Measurements from ENCODE around the gene DUS1L. TPM values are rescaled to one million over a fixed set of nuclear protein-coding genes. Genes with fewer than 3 reads are reported as not detected.

DUS1L gene
- total and polyA plus RNA-seq, 9 donors, result 15.0 to 72.4 (median 62.5) TPM

DNA sequence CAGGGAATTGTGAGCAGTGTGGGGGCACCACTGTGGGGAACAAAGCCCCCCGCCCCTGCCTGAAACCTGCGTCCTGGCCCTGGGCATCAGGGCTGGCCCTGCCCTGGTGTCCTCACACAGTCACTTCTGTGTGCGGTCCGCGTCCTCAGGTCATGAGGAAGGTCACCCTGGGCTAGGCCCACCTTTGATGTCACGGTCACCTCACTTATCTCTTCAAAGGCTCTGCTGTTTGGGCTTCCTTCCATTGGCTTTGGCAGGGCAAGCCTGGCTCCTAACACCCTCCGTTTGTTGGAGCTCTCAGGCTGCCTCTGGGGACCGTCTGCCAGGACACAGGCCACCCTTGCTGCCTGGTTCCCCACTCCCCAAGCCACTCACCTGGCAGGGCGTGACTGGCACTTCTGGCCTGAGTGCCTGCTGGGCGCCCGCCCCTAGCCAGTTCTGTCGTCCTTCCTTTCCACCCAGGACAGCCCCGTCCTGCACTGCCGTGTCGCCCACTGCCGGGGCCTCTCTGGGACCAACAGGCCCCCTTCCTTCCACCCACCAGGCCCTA lies 51.8 kb downstream of the DUS1L start:
- 91 to 94% (median 92%) methylated on average over 16 of the region's 16 CpGs for WGBS, 3 donors
- DNase-seq, result no peak
- intact Hi-C loops (cut with DNase I), result no loop called here
- Histone ChIP-seq H3K27me3 (no peaks in the 10 kb centered on the region), H3K4me3 (no peak overlapping the region), H3K27ac (no peak overlapping the region), H3K4me1 (ENCODE audit: insufficient read depth) (no peaks in the 10 kb centered on the region), H3K9me3 (no peaks in the 10 kb centered on the region), H3K36me3 (no peaks in the 10 kb centered on the region)
- TF ChIP-seq POLR2A (IDR thresholded peaks at IDR 0.05) (no peak), EP300 (IDR thresholded peaks at IDR 0.05) (no peak)
- TF ChIP-seq, protein P1, sequence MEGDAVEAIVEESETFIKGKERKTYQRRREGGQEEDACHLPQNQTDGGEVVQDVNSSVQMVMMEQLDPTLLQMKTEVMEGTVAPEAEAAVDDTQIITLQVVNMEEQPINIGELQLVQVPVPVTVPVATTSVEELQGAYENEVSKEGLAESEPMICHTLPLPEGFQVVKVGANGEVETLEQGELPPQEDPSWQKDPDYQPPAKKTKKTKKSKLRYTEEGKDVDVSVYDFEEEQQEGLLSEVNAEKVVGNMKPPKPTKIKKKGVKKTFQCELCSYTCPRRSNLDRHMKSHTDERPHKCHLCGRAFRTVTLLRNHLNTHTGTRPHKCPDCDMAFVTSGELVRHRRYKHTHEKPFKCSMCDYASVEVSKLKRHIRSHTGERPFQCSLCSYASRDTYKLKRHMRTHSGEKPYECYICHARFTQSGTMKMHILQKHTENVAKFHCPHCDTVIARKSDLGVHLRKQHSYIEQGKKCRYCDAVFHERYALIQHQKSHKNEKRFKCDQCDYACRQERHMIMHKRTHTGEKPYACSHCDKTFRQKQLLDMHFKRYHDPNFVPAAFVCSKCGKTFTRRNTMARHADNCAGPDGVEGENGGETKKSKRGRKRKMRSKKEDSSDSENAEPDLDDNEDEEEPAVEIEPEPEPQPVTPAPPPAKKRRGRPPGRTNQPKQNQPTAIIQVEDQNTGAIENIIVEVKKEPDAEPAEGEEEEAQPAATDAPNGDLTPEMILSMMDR (IDR thresholded peaks at IDR 0.05), result no peak

- WGBS, 3 donors, result 63 to 67% (median 64%) methylated on average over 21 to 22 of the region's 22 CpGs
These were observed 52.3 kb downstream of the DUS1L start for GRCh38 chr17:82013341-82013740.

DNA sequence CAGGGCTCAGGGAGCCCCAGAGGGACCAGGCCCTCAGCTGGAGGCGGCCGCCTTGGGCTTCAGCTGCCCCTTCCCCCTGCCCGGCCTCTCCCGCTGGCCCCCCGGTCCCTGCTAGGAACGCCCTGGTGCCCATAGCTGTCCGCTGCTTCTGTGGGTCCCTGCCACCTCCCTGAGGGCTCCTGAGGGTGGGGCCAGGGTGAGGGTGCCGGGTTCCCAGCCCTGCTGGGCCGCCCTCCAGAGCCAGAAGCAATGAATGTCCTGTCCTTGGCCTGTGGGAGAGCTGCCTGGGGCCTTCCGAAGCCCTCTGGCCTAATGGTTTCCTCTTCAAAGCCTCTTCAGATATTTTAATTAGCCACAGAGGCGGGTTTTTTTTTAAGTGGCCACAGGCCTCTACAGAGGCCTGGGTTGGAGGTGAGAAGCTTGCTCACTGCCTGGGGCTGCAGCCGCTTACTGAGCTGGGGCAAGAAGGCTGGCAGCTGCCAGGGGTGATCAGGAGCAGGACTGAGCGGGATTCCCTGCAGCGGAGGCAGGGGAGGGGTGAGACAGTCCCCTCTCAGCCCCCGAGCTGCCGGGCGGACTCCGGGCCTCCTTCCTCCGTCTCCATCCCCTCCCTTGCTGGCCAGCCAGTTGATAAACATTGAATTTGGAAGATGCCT lies 52.8 kb downstream of the DUS1L start:
- TF ChIP-seq POLR2A (IDR thresholded peaks at IDR 0.05), result no peak
- no peak for TF ChIP-seq EP300 (IDR thresholded peaks at IDR 0.05)
- TF ChIP-seq, protein P1 (IDR thresholded peaks at IDR 0.05), result no peak
- Histone ChIP-seq H3K27ac (no peak overlapping the region), H3K4me1 (ENCODE audit: insufficient read depth) (no peaks in the 10 kb centered on the region), H3K4me3 (no peak overlapping the region), H3K9me3 (no peaks in the 10 kb centered on the region), H3K27me3 (no peaks in the 10 kb centered on the region), H3K36me3 (no peaks in the 10 kb centered on the region)
- no peak for DNase-seq
- intact Hi-C loops (cut with DNase I), result no loop called here
- WGBS, 3 donors, result 65 to 81% (median 76%) methylated on average over 11 to 19 of the region's 19 CpGs

More at GRCh38 chr17:82013341-82013740, 52.3 kb downstream of the DUS1L start:
- Histone ChIP-seq H3K36me3 (no peaks in the 10 kb centered on the region), H3K27me3 (no peaks in the 10 kb centered on the region), H3K27ac (no peak overlapping the region), H3K4me3 (no peak overlapping the region), H3K9me3 (no peaks in the 10 kb centered on the region), H3K4me1 (ENCODE audit: insufficient read depth) (no peaks in the 10 kb centered on the region)
- no peak for TF ChIP-seq POLR2A (IDR thresholded peaks at IDR 0.05)
- TF ChIP-seq, protein P1 (IDR thresholded peaks at IDR 0.05), result no peak
- no peak for TF ChIP-seq EP300 (IDR thresholded peaks at IDR 0.05)
- intact Hi-C loops (cut with DNase I), result no loop called here
- no peak for DNase-seq

DNA sequence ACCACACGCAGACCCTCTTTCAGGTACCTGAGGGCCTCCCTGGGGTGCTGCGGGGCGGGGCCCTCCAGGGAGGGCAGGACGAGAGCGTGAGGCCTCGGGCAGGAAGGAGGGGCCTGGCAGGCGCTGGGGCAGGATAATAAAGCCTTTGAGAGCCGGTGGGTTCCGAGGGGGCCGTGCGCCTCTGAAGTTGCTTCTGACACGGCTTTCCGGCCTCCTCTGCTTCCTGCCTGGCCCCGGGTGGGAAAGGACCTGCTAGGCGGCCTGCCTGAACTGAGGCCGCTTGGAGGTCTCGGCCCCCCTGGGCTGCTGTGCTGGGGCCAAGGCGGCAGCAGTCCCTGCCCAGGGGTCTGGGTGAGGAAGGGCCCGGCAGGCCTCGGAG lies 53.4 kb downstream of the DUS1L start:
- H3K36me3 ChIP-seq, result no peaks in the 10 kb centered on the region
- no peaks in the 10 kb centered on the region for H3K4me1 ChIP-seq (ENCODE audit: insufficient read depth)
- no peak for DNase-seq
- TF ChIP-seq POLR2A (IDR thresholded peaks at IDR 0.05), result no peak
- TF ChIP-seq, protein P1 (IDR thresholded peaks at IDR 0.05), result no peak
- no peak for TF ChIP-seq EP300 (IDR thresholded peaks at IDR 0.05)
- H3K4me3 ChIP-seq, result no peak overlapping the region
- no peaks in the 10 kb centered on the region for H3K9me3 ChIP-seq
- H3K27ac ChIP-seq, result no peak overlapping the region
- no peaks in the 10 kb centered on the region for H3K27me3 ChIP-seq
- 82 to 91% (median 83%) methylated on average over 20 of the region's 20 CpGs for WGBS, 3 donors
- intact Hi-C loops (cut with DNase I), result no loop called here
